WERI-Rb-1 (cell line): ENCODE results near the gene ITLN2.
"Not testable (repeated sequence)": the region's sequence is repeated elsewhere in the genome, so short reads cannot be mapped to it uniquely, and the experiment has no call there.

ENCODE experiments used
- DNase-seq: peaks from one replicate; pipeline ENCODE4 v3.0.0-alpha.2; 2020
- H3K27ac ChIP-seq: fragments of 250-450 bp; sonication (Bioruptor Pico); 2 replicates; pipeline ENCODE4 v1.5.1; 2020; ENCODE audit warnings: mild to moderate bottlenecking, moderate library complexity
- H3K27me3 ChIP-seq: fragments of 250-450 bp; sonication (Bioruptor Pico); 2 replicates; pipeline ENCODE4 v1.5.1; 2021; ENCODE audit warnings: mild to moderate bottlenecking, low read depth, moderate library complexity; ENCODE audit not compliant: insufficient read depth, severe bottlenecking
- H3K36me3 ChIP-seq: fragments of 250-450 bp; sonication (Bioruptor Pico); 2 replicates; pipeline ENCODE4 v1.5.1; 2020; ENCODE audit warnings: mild to moderate bottlenecking, moderate library complexity
- H3K4me3 ChIP-seq: 2 replicates; pipeline ENCODE4 v1.5.1; 2011; ENCODE audit warnings: low read depth, mild to moderate bottlenecking, control low read depth, low read length
- H3K9me3 ChIP-seq: fragments of 250-450 bp; sonication (Bioruptor Pico); 2 replicates; pipeline ENCODE4 v1.5.1; 2021; ENCODE audit warnings: mild to moderate bottlenecking, moderate library complexity; ENCODE audit not compliant: severe bottlenecking
- CTCF ChIP-seq: IDR thresholded peaks from 2 replicates; pipeline ENCODE4 v1.5.1; 2011; ENCODE audit warnings: low read depth, mild to moderate bottlenecking, control low read depth, inconsistent platforms, low read length

The ITLN2 gene

DNA sequence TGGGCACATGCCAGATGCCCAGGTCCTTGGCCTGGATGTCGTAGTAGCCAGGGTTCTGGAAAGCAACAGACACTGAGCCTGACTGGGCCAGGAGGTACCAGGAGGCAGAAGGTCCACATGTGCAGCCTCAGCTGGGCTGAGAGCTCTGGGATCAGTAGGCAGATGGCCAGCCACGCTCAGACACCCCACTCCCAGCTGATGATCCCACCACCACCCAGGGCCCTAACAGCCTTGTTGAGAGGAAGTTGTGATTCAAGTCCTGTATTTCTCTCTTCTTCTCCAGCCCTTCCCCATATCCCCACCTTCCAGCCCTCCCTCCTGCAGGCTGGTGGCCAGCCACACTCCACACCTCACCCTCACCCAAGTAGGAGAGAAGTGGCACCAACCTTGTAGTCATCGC lies 4.0 kb downstream of the ITLN2 start:
- no peak overlapping the region for H3K4me3 ChIP-seq
- no peaks in the 10 kb centered on the region for H3K36me3 ChIP-seq
- peaks cover 33% of the 10 kb centered on the region for H3K27me3 ChIP-seq

DNA sequence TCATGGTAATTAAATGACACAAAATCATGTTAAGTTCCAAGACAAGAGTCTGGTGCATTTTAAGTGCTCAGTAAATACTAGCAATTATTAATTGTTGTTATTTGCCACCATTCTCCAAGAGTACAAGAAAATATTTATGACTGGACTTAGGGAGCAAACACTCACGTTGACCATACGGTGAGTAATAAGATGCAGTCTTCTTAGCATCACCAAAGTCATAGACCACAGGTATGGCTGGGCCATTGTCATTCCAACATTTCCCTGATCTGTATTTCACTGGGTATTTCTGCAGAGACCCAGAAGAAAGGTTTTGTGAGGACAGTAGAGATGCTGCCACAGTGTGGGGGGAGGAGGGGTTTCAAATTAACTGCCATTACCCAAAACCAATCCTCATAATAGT lies 4.7 kb downstream of the ITLN2 start:
- Histone ChIP-seq H3K4me3 (no peak overlapping the region), H3K27ac (no peak overlapping the region), H3K9me3 (no peaks in the 10 kb centered on the region), H3K27me3 (peaks cover 39% of the 10 kb centered on the region), H3K36me3 (no peaks in the 10 kb centered on the region)
- no peak for TF ChIP-seq CTCF
- DNase-seq, result no peak

More for the DNA sequence above, 4.0 kb downstream of the ITLN2 start:
- Histone ChIP-seq H3K9me3 (no peaks in the 10 kb centered on the region), H3K27ac (no peak overlapping the region)
- no peak for DNase-seq
- TF ChIP-seq CTCF, result no peak

DNA sequence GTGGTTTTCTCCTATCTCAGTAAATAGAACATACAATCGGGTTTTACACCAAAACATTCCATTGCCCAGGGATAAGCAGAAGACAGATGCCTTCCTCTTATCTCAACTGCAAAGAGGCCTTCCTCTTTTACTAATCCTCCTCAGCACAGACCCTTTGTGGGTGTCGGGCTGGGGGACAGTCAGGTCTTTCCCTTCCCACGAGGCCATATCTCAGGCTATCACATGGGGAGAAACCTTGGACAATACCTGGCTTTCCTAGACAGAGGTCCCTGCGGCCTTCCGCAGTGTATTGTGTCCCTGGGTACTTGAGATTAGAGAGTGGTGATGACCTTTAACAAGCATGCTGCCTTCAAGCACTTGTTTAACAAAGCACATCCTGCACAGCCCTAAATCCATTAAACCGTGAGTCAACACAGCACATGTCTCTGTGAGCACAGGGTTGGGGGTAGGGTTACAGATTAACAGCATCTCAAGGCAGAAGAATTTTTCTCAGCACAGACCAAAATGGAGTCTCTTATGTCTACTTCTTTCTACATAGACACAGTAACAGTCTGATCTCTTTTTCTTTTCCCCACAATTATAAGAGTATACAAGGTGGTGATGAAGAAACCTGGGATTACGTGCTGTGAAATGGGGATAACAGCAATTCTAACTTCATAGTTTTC lies 5.3 kb downstream of the ITLN2 start:
- not testable (repeated sequence) for H3K9me3 ChIP-seq, H3K36me3 ChIP-seq, H3K4me3 ChIP-seq, H3K27ac ChIP-seq
- peak; percentile 61 for DNase-seq
- peaks cover 38% of the 10 kb centered on the region for H3K27me3 ChIP-seq

DNA sequence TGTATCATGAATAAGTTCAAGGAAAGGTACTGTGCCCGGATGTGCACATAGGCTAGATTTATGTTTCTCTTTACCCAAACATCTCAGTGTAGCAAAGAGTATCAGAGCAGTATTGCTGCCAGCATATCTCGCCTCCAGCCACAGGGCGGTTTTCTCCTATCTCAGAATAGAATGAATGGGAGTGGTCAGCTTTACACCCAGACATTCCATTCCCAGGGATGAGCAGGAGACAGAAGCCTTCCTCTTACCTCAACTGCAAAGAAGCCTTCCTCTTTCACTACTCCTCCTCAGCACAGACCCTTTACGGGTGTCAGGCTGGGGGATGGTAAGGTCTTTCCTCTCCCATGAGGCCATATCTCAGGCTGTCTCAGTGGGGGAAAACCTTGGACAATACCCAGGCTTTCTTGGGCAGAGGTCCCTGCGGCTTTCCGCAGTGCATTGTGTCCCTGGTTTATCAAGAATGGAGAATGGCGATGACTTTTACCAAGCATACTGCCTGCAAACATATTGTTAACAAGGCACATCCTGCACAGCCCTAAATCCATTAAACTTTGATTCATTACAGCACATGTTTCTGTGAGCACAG lies 7.3 kb downstream of the ITLN2 start:
- DNase-seq, H3K36me3 ChIP-seq, H3K4me3 ChIP-seq, H3K27ac ChIP-seq, H3K9me3 ChIP-seq: not testable (repeated sequence)
- H3K27me3 ChIP-seq, result peaks cover 32% of the 10 kb centered on the region

DNA sequence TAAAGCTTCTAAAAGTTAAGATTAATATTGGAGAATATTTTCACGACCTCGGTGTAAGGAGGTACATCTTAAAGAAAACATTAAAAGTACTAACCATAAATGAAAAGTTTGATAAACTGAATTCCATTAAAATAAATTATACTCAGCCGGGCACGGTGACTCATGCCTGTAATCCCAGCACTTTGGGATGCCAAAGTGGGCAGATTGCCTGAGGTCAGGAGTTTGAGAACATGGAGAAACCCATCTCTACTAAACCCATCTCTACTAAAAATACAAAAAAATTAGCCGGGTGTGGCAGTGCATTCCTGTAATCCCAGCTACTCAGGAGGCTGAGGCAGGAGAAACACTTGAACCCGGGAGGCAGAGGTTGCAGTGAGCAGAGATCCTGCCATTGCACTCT lies 8.7 kb downstream of the ITLN2 start:
- H3K4me3 ChIP-seq, H3K36me3 ChIP-seq, DNase-seq, H3K27ac ChIP-seq, H3K9me3 ChIP-seq: not testable (repeated sequence)
- peaks cover 40% of the 10 kb centered on the region for H3K27me3 ChIP-seq

DNA sequence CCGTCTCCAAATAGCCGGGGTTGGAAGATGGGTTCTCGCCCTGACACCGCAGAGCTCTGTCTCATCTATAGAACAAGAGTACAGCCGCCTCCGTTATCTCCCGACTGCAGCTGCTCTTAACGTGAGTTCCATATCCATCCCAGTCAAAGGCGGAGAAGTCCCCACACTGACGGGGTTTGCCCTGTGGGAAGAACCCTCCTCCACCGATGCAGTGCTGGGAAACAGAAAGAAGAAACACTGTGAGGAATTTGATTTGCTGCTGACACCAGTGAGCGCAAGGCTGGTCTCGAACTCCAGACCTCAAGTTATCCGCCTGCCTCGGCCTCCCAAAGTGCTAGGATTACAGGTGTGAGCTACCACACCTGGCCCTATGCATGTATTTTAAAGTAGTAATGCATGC lies 9.5 kb downstream of the ITLN2 start:
- no peak overlapping the region for H3K4me3 ChIP-seq
- H3K27ac ChIP-seq, result no peak overlapping the region
- TF ChIP-seq CTCF, result no peak
- no peaks in the 10 kb centered on the region for H3K36me3 ChIP-seq
- H3K27me3 ChIP-seq, result peaks cover 48% of the 10 kb centered on the region
- no peak for DNase-seq
- peaks cover 9% of the 10 kb centered on the region for H3K9me3 ChIP-seq

DNA sequence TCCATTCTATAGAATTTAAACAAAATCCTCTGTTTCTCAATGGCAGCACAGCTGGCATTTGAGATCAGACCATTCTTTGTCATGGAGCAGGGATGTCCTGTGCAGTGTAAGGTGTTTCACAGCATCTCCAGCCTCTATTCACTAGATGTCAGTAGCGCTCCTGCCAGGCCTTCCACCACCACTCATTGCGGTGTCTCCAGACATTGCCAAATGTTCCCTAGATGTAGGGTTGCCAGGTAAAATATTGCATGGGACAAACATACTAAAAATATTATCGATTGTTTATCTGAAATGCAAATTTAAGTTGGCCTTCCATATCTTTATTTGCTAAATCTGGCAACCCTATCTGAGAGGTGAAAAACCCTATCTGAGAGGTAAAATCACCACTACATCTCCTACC lies 11.7 kb downstream of the ITLN2 start:
- Histone ChIP-seq H3K4me3 (no peak overlapping the region), H3K27ac (no peak overlapping the region), H3K9me3 (peaks cover 9% of the 10 kb centered on the region), H3K27me3 (peaks cover 57% of the 10 kb centered on the region), H3K36me3 (no peaks in the 10 kb centered on the region)
- DNase-seq, result peak; percentile 41
- peak; percentile 76 for TF ChIP-seq CTCF

DNA sequence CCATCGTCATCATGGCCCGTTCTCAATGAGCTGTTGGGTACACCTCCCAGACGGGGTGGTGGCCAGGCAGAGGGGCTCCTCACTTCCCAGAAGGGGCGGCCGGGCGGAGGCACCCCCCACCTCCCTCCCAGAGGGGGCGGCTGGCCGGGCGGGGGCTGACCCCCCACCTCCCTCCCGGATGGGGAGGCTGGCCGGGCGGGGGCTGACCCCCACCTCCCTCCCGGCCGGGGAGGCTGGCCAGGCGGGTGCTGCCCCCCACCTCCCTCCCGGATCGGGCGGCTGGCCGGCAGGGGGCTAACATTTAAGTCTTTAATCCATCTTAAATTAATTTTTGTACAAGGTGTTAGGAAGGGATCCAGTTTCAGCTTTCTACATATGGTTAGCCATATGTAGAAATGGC lies 17.9 kb downstream of the ITLN2 start:
- not testable (repeated sequence) for H3K36me3 ChIP-seq, H3K27ac ChIP-seq, H3K4me3 ChIP-seq, DNase-seq
- peaks cover 47% of the 10 kb centered on the region for H3K27me3 ChIP-seq
- peaks cover 48% of the 10 kb centered on the region for H3K9me3 ChIP-seq
